ENCODE measurements around the gene EVC2. TPM values are rescaled to one million over a fixed set of nuclear protein-coding genes. Genes with fewer than 3 reads are reported as not detected.

Gene EVC2
- total and polyA plus RNA-seq, 2 of the 13 experiments (the other 11 are each of a cell fraction or from before 2014, with no cell fraction given), result not detected

DNA sequence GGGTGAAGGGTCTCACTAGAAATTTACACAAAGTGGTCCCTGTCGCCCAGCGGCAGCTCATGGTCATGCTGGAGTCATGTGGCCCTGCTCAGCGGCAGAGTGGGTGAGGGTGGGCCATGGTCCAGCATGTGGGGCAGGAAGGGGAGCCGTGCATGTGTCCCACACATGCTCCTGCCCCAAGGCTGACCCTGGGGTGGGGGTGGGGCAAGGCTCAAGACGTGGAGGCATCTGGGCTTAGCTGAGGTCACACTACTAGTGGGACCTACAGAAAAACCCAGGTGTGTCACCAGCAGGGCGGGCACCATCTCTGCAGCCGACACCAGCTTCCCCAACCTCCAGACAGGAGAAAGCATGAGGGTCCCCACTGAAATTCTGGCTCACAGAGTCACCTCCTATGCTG lies 45.0 kb upstream of the EVC2 start:
- Histone ChIP-seq H3K36me3 (replicated peaks in 1 of 2; ENCODE audit: control insufficient read depth in 1 of 2, insufficient read depth in 2 of 2, low read length in 2 of 2) (peaks cover 14 to 25% of the 10 kb centered on the region in 2 experiments; a peak in 3 of 5 replicates), H3K4me2 (ENCODE audit: low read depth, low read length) (no peak overlapping the region), H3K79me2 (ENCODE audit: insufficient read depth, low read length) (no peaks in the 10 kb centered on the region), H3K27ac (ENCODE audit: extremely low read length, insufficient read depth, low read length) (no peak overlapping the region), H4K20me1 (ENCODE audit: insufficient read depth, low read length) (no peaks in the 10 kb centered on the region), H3K27me3 (ENCODE audit: control insufficient read depth in 1 of 2, insufficient read depth in 2 of 2, low read length in 2 of 2) (no peaks in the 10 kb centered on the region), H3K4me1 (ENCODE audit: insufficient read depth, low read length) (no peaks in the 10 kb centered on the region), H3K4me3 (replicated peaks in 1 of 3; ENCODE audit: insufficient read depth in 1 of 3, low read depth in 2 of 3, low read length in 3 of 3) (no peak overlapping the region), H3K9ac (ENCODE audit: insufficient read depth, low read depth, low read length) (no peak overlapping the region), H2AFZ (ENCODE audit: low read length) (no peak overlapping the region), H3K9me3 (ENCODE audit: low read length) (no peaks in the 10 kb centered on the region)
- FAIRE-seq (no peak), ATAC-seq (no peak), DNase-seq (ENCODE audit: low spot score) (no peak)
- in situ Hi-C loops (cut with HindIII; ENCODE audit: extremely low pct_ligation_motif_present, low pct_unique_long_range_greater_than_20kb), result no loop called here
- ChIA-PET POLR2A (no interaction called here), CTCF (ENCODE audit: low intra/inter-chr PET ratio, low total read pairs) (no interaction called here)
- WGBS (ENCODE audit: low lambda C conversion rate), result 96% methylated on average over 7 of the region's 7 CpGs
- intact Hi-C loops (cut with micrococcal nuclease; ENCODE audit: unreplicated experiment), result no loop called here
- no TSS peak for BruUV-seq (replicated peaks)
- no peak for TF ChIP-seq ZNF441 (CRISPR knock-in tag; IDR thresholded peaks at IDR 0.05; ENCODE audit: borderline replicate concordance)
- TF ChIP-seq, protein P1, sequence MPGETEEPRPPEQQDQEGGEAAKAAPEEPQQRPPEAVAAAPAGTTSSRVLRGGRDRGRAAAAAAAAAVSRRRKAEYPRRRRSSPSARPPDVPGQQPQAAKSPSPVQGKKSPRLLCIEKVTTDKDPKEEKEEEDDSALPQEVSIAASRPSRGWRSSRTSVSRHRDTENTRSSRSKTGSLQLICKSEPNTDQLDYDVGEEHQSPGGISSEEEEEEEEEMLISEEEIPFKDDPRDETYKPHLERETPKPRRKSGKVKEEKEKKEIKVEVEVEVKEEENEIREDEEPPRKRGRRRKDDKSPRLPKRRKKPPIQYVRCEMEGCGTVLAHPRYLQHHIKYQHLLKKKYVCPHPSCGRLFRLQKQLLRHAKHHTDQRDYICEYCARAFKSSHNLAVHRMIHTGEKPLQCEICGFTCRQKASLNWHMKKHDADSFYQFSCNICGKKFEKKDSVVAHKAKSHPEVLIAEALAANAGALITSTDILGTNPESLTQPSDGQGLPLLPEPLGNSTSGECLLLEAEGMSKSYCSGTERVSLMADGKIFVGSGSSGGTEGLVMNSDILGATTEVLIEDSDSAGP (CRISPR knock-in tag; IDR thresholded peaks at IDR 0.05; ENCODE audit: borderline replicate concordance), result no peak
- TF ChIP-seq ZSCAN31 (CRISPR knock-in tag; IDR thresholded peaks at IDR 0.05; ENCODE audit: low read depth), result no peak
- TF ChIP-seq, protein P2, sequence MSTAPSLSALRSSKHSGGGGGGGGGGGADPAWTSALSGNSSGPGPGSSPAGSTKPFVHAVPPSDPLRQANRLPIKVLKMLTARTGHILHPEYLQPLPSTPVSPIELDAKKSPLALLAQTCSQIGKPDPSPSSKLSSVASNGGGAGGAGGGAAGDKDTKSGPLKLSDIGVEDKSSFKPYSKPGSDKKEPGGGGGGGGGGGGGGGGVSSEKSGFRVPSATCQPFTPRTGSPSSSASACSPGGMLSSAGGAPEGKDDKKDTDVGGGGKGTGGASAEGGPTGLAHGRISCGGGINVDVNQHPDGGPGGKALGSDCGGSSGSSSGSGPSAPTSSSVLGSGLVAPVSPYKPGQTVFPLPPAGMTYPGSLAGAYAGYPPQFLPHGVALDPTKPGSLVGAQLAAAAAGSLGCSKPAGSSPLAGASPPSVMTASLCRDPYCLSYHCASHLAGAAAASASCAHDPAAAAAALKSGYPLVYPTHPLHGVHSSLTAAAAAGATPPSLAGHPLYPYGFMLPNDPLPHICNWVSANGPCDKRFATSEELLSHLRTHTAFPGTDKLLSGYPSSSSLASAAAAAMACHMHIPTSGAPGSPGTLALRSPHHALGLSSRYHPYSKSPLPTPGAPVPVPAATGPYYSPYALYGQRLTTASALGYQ (CRISPR knock-in tag; IDR thresholded peaks at IDR 0.05), result no peak
- TF ChIP-seq, protein P3, sequence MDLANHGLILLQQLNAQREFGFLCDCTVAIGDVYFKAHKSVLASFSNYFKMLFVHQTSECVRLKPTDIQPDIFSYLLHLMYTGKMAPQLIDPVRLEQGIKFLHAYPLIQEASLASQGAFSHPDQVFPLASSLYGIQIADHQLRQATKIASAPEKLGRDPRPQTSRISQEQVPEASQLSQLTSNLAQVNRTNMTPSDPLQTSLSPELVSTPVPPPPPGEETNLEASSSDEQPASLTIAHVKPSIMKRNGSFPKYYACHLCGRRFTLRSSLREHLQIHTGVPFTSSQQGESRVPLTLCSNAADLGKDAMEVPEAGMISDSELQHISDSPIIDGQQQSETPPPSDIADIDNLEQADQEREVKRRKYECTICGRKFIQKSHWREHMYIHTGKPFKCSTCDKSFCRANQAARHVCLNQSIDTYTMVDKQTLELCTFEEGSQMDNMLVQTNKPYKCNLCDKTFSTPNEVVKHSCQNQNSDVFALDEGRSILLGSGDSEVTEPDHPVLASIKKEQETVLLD (CRISPR knock-in tag; IDR thresholded peaks at IDR 0.05; ENCODE audit: low read depth), result no peak
- TF ChIP-seq, protein P4, sequence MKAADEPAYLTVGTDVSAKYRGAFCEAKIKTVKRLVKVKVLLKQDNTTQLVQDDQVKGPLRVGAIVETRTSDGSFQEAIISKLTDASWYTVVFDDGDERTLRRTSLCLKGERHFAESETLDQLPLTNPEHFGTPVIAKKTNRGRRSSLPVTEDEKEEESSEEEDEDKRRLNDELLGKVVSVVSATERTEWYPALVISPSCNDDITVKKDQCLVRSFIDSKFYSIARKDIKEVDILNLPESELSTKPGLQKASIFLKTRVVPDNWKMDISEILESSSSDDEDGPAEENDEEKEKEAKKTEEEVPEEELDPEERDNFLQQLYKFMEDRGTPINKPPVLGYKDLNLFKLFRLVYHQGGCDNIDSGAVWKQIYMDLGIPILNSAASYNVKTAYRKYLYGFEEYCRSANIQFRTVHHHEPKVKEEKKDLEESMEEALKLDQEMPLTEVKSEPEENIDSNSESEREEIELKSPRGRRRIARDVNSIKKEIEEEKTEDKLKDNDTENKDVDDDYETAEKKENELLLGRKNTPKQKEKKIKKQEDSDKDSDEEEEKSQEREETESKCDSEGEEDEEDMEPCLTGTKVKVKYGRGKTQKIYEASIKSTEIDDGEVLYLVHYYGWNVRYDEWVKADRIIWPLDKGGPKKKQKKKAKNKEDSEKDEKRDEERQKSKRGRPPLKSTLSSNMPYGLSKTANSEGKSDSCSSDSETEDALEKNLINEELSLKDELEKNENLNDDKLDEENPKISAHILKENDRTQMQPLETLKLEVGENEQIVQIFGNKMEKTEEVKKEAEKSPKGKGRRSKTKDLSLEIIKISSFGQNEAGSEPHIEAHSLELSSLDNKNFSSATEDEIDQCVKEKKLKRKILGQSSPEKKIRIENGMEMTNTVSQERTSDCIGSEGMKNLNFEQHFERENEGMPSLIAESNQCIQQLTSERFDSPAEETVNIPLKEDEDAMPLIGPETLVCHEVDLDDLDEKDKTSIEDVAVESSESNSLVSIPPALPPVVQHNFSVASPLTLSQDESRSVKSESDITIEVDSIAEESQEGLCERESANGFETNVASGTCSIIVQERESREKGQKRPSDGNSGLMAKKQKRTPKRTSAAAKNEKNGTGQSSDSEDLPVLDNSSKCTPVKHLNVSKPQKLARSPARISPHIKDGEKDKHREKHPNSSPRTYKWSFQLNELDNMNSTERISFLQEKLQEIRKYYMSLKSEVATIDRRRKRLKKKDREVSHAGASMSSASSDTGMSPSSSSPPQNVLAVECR (CRISPR knock-in tag; IDR thresholded peaks at IDR 0.05; ENCODE audit: borderline replicate concordance), result no peak
- TF ChIP-seq ATF1 (CRISPR knock-in tag; IDR thresholded peaks at IDR 0.05), result no peak
- no peak for TF ChIP-seq SIX1 (CRISPR knock-in tag; IDR thresholded peaks at IDR 0.05; ENCODE audit: borderline replicate concordance)
- no peak for TF ChIP-seq ADNP (CRISPR knock-in tag; IDR thresholded peaks at IDR 0.05)
- TF ChIP-seq KDM2A (CRISPR knock-in tag; IDR thresholded peaks at IDR 0.05; ENCODE audit: borderline replicate concordance, low read depth), result no peak
- no peak for TF ChIP-seq SPEN (CRISPR knock-in tag; IDR thresholded peaks at IDR 0.05; ENCODE audit: low read depth)
- no peak for TF ChIP-seq AKAP8 (CRISPR knock-in tag; IDR thresholded peaks at IDR 0.05)
- no peak for TF ChIP-seq NFIC (IDR thresholded peaks at IDR 0.05; ENCODE audit: low read length)
